HG03097 (cell line): ENCODE results near the gene PTPRN2.

ENCODE experiments used
- ATAC-seq: cut with Tn5 transposase; IDR thresholded peaks from one replicate; pipeline ENCODE4 v1.9.1; 2021; ENCODE audit not compliant: unreplicated experiment, low FRiP score

PTPRN2 gene

GRCh38 chr7:157758468-157759245 lies 829.0 kb downstream of the PTPRN2 start:
- no peak for ATAC-seq

- no peak for ATAC-seq
Observed at GRCh38 chr7:157757776-157758467, 829.7 kb downstream of the PTPRN2 start.

GRCh38 chr7:157757211-157757610 lies 830.4 kb downstream of the PTPRN2 start:
- ATAC-seq = no peak

- no peak for ATAC-seq
Observed at GRCh38 chr7:157755741-157756140, 831.9 kb downstream of the PTPRN2 start.

GRCh38 chr7:157754416-157754790 lies 833.2 kb downstream of the PTPRN2 start:
- no peak for ATAC-seq

GRCh38 chr7:157753713-157754415 lies 833.8 kb downstream of the PTPRN2 start:
- ATAC-seq = no peak

- no peak for ATAC-seq
Observed at GRCh38 chr7:157752832-157753291, 834.8 kb downstream of the PTPRN2 start.

GRCh38 chr7:157751951-157752673 lies 835.5 kb downstream of the PTPRN2 start:
- no peak for ATAC-seq

- no peak for ATAC-seq
Observed at GRCh38 chr7:157751406-157751805, 836.2 kb downstream of the PTPRN2 start.

- ATAC-seq = no peak
Observed at GRCh38 chr7:157750291-157750690, 837.3 kb downstream of the PTPRN2 start.

GRCh38 chr7:157745721-157746709 lies 841.6 kb downstream of the PTPRN2 start:
- ATAC-seq = no peak

- ATAC-seq = no peak
Observed at GRCh38 chr7:157744786-157745601, 842.6 kb downstream of the PTPRN2 start.

- ATAC-seq = no peak
Observed at GRCh38 chr7:157743781-157744525, 843.7 kb downstream of the PTPRN2 start.

- ATAC-seq = no peak
Observed at GRCh38 chr7:157740251-157740798, 847.3 kb downstream of the PTPRN2 start.

GRCh38 chr7:157739650-157740049 lies 848.0 kb downstream of the PTPRN2 start:
- no peak for ATAC-seq

GRCh38 chr7:157739031-157739430 lies 848.6 kb downstream of the PTPRN2 start:
- ATAC-seq = no peak

- ATAC-seq = no peak
Observed at GRCh38 chr7:157738066-157738460, 849.6 kb downstream of the PTPRN2 start.
